ENCODE data around the gene PIK3C2G.
"Not testable (repeated sequence)": the region's sequence is repeated elsewhere in the genome, so short reads cannot be mapped to it uniquely, and the experiment has no call there.

PIK3C2G gene, protein sequence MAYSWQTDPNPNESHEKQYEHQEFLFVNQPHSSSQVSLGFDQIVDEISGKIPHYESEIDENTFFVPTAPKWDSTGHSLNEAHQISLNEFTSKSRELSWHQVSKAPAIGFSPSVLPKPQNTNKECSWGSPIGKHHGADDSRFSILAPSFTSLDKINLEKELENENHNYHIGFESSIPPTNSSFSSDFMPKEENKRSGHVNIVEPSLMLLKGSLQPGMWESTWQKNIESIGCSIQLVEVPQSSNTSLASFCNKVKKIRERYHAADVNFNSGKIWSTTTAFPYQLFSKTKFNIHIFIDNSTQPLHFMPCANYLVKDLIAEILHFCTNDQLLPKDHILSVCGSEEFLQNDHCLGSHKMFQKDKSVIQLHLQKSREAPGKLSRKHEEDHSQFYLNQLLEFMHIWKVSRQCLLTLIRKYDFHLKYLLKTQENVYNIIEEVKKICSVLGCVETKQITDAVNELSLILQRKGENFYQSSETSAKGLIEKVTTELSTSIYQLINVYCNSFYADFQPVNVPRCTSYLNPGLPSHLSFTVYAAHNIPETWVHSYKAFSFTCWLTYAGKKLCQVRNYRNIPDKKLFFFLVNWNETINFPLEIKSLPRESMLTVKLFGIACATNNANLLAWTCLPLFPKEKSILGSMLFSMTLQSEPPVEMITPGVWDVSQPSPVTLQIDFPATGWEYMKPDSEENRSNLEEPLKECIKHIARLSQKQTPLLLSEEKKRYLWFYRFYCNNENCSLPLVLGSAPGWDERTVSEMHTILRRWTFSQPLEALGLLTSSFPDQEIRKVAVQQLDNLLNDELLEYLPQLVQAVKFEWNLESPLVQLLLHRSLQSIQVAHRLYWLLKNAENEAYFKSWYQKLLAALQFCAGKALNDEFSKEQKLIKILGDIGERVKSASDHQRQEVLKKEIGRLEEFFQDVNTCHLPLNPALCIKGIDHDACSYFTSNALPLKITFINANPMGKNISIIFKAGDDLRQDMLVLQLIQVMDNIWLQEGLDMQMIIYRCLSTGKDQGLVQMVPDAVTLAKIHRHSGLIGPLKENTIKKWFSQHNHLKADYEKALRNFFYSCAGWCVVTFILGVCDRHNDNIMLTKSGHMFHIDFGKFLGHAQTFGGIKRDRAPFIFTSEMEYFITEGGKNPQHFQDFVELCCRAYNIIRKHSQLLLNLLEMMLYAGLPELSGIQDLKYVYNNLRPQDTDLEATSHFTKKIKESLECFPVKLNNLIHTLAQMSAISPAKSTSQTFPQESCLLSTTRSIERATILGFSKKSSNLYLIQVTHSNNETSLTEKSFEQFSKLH (N-terminal part only)

DNA sequence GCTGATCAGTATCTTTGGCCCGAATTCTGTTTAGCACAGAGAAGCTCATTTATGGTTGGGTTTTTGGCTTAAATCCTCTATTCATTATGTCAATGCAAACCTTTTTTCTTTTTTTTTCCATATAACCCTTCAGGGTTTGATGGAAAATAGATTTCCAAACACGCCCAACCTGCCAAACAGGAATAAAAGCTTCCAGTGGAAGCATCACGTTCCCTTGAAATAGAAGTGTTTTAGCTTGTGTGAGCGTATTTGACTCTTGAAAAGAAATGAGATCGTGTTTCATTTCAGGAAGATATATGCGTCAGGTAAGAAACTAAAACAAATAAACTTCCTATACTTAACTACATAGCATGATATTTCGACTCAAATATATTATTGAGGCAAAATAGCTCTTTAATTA lies at the start of gene PIK3C2G:
TSS of gene PIK3C2G (plus strand) at position 246 of the 400 bp plus-strand sequence. CDS start 20,564 bp downstream, outside the sequence.
- no peak for DNase-seq

DNA sequence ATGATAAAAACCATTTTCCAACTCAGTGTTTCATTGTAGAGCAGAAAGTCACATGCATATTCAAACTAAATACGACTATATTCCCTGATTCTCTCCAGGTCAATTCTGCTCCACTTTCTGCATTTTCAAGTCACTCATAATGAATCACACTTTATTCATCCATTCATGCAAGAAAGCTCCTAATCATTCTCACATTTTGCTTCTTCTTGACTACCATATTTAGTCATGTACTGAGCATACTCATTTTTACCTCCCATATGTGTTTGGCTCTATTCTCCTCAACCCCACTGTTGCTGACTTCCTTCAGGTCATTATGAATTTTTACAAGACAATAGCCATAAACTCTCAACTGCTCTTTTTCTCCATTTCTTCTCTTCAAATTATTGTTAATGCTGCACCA lies 43.4 kb upstream of the PIK3C2G start:
- no peak for DNase-seq

DNA sequence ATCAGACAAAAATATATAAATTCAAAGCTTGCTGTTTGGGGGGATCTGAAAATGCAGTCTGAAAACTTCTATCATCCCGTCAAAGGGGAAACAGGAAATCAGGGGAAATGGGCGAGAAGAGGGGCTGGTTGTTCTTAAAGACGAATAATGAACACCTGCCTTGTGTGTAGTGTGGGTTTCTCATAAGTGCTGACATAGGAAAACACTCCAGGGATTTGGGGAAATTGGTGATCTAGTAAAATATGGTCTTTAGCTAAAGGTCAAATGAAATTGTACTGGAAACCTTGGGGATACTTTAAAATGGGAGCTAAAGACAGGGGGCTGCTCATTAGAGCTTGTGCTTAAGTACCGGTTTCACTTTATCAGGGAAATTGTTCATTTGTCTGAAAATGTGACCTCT lies 39.6 kb upstream of the PIK3C2G start:
- no peak for DNase-seq

DNA sequence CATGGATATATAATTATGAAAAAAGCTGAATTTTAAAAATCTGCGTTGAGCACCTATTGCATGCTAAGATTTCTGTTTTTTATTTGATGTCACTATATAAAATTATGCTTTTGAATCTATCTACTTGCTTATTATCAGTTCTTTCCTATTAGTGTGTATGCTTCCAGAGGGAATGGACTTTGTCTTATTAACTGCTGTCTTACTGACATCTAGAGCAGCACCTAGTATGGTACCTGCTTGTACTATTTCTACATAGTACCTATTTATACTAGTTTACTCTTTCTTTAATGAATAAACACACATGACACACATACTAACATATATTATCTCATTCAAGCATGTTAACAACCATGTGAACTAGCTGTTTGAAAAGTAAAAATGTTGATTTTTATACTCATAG lies 38.6 kb upstream of the PIK3C2G start:
- DNase-seq: no peak

DNA sequence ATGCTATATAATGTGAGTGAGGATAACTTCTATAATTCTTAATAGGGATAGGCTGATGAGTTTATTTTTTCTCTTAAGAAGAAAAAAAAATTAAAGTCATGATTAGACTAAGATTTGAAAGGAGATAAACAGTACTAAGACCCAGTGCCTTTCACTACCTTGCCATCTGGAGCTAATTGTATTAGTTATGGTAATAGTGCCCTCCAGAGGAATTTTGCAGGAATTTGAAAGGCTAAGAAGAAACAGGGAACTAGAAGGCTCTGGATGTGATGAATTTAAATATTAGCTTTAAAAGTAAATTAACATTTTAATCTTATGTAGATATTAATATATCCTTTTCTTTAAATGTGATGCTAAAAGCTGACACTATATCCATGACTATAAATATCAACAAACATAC lies 36.6 kb upstream of the PIK3C2G start:
- DNase-seq: no peak

DNA sequence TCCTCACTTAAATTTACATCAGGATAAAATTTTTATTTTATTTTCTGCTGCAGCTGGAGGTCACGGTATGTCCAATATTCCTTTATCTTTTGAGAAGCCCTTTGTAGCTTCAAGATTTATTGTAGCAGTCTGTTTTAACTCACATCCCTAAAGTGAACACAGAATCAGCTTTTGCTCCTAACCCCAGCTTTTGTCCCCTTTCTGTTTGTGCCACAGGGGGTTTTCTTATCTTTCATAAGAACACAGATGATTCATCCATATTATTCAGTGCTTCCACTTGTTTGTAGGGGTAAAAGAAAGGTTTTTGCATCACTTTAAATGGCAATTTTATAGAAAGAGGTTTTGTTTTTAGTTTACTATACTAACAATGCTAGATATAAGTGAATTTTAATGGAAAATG lies 21.8 kb upstream of the PIK3C2G start:
- DNase-seq: no peak

DNA sequence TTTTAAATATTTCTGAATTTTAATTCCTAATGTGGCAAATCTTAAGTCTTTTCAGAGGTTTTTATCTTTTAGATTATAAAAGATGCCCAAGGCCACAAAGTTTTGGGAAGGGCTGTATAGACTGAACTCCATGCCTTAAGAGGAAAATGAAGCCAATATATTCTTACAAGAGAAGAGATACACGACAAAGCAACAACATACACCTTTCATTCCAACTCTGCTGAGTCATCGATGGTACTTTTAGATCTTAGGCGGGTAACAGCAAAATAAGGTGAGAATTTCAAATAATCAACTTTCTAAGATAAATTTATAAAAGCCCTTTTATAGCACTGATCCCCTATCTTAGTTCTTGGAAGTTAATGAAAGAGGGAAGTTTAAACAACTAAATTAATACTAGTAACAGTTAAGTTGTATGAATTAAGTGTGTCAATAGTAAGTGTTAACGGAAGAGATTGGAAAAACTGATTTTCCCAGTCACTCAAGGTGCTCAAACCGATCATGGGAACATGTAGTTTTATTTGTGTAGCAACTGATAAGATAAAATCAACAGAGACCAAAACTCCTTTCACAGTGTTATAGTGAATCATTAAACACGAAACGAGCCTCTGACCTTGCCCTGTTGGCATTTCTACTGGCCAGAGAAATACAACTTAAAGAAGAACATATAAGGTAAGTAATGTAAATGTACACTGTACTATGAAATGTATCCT lies 18.8 kb upstream of the PIK3C2G start:
- DNase-seq: no peak

DNA sequence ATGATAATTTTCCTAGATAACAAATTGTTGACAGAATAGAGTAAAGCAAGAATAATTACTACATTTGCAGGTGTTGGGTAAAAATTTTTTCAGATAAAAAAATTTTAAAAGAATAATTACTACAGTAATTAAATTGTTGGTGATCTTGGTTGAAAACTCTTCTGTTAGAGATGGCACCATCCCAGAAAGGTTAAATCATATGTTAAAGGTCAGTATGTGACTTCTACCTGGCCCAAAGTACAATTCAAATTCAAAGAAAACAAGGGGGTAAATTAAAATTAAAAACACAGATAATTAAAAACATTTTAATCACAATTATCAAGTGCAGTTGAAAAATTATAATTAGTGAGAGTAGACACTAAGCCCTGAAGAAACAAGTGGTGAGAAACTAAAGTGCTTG lies 18.1 kb upstream of the PIK3C2G start:
- DNase-seq: no peak

DNA sequence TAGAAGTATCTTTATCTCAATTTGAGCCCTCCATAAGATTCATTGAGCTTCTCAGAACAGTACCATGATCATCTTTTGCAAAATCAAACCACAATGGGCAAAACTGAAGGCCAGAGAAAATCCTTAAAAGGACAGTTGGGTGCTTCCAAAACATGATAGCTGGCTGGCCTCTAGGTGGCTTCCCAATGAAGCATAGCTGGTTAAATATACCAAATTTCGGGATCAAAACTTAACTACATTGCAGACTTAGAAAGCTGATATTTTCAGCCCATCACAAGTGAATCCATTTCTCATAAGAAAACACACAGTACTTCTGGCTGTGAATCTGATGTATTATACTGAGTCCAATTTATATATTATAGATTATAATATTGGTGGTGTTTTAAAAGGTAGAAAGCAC lies 15.3 kb upstream of the PIK3C2G start:
- no peak for DNase-seq

DNA sequence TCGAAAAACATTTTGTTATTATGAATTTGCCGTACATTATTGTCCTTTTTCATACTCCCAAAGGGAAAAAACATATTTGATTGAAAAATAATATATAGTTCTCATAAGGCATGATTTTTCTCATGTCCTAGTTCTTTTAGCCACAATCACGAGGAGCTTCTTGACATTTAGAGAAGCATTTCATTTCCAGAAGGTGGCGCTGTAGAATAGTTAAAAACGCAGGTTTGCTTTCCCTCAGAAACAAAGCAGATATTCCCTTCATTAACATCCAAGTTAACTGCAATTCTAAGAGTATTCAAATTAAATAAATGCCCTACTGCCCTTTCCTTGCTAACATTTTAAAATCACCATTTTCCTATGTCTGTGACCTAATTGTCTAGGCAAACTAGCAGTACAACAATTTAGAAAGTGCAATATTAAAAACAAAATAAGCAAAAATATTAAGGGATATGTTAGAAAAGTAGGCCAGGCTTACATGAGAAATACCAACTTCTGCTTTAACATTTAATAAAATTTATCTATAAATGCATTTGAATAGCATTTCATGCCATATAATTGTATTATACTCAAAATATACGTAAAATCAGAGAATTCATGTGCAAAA lies 10.9 kb upstream of the PIK3C2G start:
- no peak for DNase-seq

DNA sequence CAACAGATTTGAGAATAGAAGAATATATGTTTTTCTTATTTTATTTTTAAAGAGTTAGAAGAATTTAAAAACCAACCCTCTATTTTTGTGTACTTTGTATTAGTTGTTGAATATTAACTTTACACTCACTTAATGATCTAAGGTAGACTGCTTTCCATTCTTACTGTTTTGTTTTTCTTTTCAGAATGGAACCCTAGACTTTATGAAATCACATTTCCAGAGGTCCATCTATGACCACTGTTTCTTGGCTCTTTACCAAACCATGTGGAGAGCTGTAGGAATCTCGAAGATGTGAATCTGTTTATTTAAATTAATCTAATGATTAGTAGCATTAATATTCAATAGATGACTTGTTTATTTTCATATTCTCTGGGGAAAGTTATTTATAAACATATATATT lies 7.2 kb upstream of the PIK3C2G start:
- DNase-seq: no peak

DNA sequence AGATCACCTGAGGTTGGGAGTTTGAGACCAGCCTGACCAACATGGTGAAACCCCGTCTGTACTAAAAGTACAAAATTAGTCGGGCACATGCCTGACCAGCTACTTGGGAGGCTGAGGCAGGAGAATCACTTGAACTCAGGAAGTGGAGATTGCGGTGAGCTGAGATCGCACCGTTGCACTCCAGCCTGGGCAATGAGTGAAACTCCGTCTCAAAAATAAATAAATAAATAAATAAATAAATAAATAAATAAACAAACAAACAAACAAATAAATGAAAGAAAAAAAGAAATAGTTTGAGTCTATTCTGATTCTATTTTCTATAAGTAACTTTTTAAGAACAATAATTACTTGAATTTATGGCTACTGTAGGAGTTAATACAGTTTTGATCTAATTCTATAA lies 6.3 kb upstream of the PIK3C2G start:
- DNase-seq: not testable (repeated sequence)

DNA sequence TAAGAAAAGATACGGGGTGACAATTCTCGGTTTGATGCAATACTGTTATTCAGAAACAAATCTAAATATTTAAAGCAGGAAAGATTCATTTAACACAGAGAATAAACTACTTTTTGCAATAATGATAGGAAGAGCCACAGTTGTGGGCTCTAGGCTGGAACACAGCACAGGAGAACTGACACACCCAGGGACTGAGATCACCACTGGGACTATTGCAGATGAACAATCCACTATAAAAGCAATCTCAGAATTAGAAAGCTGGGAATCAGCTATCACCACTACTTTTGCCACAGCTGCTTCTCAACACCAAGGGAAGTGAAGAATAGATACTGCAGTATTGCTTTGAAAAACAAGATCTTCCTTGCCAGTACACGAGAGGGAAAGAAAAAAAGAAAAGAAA lies 4.1 kb upstream of the PIK3C2G start:
- no peak for DNase-seq

DNA sequence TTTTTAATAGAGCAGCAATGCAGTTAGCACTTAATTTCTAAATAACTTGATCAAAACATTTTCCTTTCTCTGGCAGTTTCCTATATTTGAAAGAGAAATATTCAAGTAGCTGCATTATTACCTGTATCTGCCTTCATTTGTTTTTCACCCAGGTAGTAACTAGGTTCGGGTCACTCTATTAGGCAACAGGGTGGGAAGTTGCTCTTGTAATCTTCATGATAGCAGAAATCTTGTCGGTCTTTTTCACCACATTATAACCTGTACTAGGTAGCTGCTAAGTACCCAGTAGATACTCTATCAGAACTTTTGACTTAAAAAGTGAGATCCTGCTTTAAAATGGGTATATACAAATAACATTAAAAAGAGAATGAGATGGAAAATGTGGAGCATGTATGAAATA lies 2.4 kb upstream of the PIK3C2G start:
- DNase-seq: no peak

DNA sequence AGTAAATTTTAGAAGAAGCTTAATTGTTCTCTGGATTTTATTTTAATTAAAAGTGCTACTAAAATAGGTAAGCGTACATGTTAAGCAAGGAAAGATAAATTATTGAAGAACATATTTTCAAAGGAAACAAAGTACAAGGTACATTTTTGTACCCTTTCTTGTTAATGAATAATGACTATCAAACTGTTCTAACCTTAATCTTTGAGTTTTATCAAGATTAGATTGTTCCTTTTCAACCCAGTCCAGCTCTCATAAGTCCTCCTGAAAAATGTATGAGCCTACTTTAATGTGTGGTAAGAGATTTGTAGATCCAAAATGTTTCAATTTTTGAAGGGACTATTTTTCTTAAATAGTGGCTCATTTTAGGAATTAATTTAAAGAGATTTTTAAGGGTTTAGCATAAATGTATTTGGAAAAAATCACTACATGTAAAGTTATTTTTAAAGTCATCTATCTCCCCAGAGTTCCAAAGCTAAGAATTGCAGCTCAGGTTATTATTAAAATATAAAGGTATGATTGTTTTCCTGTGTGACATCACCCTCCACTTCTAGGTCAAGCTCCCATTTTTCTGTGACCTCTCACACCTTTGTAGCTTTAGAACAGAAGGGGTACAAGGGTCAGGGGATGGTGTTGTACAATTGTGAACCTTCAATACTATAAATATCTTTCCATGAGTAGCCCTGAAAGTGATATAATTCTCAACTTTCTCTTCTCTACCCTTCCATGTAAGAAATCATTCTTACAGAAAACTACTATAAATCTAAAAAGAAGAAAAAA lies 1.2 kb upstream of the PIK3C2G start:
- no peak for DNase-seq

DNA sequence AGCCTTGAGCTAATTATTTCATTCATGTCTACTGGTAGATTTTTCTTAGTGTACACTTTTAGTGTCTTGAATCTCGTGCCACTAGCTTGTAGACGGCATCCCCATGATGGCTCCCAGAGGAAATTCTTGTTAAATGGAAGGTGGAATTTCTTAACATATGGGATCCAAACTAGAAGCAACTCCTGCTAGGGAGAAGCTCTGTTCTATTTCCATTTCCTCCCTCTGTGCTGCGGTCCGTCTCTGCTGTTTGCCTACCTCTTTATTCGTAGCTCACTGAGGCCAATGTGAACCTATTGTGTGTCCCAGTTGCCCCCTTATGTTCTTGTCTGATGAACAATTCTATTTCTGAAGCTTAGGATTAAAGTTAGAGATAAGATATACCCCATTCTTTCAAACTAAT lies 588 bp downstream of the PIK3C2G start:
- DNase-seq: no peak

DNA sequence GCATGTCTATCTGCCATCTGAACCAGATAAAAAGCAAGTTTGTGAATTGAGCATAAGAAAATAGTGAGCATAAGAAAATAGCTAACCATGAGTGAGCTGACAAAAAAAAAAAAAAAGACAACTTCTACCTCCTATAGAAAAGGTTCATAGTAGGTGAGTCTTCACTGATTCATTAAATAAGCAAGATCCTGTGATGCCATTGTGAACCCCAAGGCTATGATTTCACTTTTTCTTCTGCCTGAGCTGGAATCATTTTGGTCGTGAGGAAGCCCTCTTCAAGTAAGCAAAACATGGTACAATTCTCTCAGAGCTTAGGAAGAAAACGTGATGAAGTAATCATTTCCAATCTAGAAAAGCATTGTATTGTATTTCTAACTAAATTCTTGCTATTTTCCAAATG lies 1.2 kb downstream of the PIK3C2G start:
- DNase-seq: no peak

DNA sequence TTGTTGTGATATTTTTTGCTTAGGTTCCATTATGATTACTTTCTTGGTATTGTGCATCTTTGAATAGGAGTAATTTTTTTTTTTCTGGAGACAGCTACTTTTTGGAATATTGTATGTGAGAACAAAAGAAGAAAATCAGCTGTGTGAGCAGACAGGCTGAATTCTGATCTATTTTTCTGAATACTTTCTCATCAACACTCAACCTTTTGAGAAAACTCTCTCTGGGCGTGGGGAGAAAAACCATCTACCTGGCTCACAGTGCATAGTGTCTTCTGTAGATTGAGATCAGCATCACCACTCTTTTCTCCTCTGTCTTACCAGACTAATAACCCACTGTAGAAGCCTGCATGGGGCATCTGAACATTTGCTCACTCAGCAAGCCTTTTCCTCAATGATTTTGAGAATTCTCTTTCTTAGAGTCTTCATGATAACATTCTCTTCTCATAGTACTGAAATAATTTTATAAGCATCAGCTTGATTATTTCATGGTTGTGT lies 3.3 kb downstream of the PIK3C2G start:
- DNase-seq: no peak

DNA sequence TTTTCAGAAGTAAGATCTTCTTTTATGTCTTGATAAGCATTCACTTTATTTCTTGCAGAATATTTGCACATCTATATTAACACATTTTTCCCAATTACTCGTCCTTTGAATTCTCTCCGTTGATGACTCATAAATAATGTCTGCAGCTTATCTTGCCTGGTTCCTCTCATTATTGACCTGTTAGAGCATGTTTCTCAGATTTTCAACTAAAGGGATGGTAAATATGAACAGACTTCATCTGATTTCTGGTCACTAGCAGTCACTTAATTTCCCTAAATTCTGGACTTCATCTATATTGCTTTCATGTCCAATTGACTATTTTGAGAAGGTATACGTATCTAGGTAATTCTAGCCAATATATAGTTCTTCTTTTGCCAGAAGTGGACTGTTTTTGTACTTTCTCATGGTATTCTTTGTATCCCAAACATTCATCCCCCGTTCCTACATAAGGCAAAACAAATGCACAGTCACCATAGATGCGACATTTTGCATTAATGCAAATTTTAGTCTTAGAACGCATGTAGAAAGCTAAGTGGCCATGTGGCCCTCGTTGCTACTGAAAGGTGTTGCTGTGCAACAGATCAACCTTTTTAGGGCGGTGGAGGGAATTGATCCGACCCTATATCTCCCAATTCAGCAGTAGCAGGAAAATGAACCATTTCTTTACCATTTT lies 6.2 kb downstream of the PIK3C2G start:
- DNase-seq: no peak

DNA sequence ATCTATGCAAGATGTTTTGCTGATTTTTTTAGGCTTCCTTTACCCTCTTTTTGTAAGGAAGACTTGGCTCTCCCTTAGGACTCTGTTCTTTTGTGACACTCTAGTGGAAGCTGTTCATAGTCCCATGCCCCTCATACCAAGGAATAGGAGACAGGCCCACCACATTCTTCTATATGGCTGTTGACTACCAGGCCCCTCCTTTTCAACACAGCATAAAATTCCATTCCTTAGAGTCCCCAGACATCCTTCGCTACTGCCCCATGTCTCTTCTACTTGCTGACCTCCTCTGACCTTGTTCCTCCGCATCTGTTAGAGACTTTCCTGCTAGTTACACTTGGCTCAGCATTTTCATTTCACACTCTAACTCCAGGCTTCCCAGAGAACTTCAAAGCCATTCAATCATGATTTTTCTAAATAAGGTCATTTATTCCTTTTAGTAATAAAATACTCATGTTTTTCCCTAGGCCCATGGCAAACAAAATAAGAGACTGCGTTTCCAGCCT lies 9.7 kb downstream of the PIK3C2G start:
- peak; percentile 16 for DNase-seq
